Right ventricle myocardium superior (tissue), 1 donor: Measurements from ENCODE around the gene EED. TPM values are rescaled to one million over a fixed set of nuclear protein-coding genes. Genes with fewer than 3 reads are reported as not detected.

ENCODE experiments used
- ATAC-seq: fragments of 200-7000 bp; cut with Tn5 transposase; one replicate; pipeline ENCODE4 v1.9.1; 2020; ENCODE audit warnings: mild to moderate bottlenecking; ENCODE audit not compliant: poor library complexity
- DNase-seq: peaks from one replicate; pipeline ENCODE4 v3.0.0-alpha.2; 2020
- intact Hi-C: fragments of 100-400 bp; cut with DNase I; formaldehyde crosslinking; loops from one replicate; pipeline ENCODE4 v1.11.2; 2022
- total RNA-seq: library from RNA; stranded (reverse); fragmentation: NEBNext Ultra II Directional; extraction: Animal tissue kit (Norgen Biotek cat#: 25700); gene quantifications from one replicate; pipeline ENCODE4 v1.2.1, GENCODE V29; 2021
- donor health status: DM: no; HTN: yes; CAD: no; lungs with severe emphysema.

Gene EED
- total RNA-seq, 1 donor from 2014 or later = 13.2 TPM

GRCh38 chr11:86241956-86242535, 2.5 kb upstream of the EED start:
- intact Hi-C loops = loop anchor here (10.0 kb wide), 1 partner anchor 617 kb away; the partner anchor contains the start of genes DLG2 and TMEM126B
- no peak for ATAC-seq
- DNase-seq = no peak

- DNase-seq = no peak
- no peak for ATAC-seq
- intact Hi-C loops = loop anchor here (10.0 kb wide), 1 partner anchor 619 kb away; the partner anchor contains the start of genes DLG2 and TMEM126B
Measured at GRCh38 chr11:86243396-86243795, 1.2 kb upstream of the EED start.

GRCh38 chr11:86244063-86244521, 461 bp upstream of the EED start:
- intact Hi-C loops = loop anchor here (10.0 kb wide), 1 partner anchor 619 kb away; the partner anchor contains the start of genes DLG2 and TMEM126B
- DNase-seq (peak; percentile 90), ATAC-seq (peak; percentile 94)

GRCh38 chr11:86245369-86246292, 1.1 kb downstream of the EED start:
- DNase-seq (no peak), ATAC-seq (peak; percentile 10)
- intact Hi-C loops = loop anchor here (10.0 kb wide), 1 partner anchor 621 kb away; the partner anchor contains the start of genes DLG2 and TMEM126B

GRCh38 chr11:86246293-86246675, 1.7 kb downstream of the EED start:
- ATAC-seq = no peak
- intact Hi-C loops = loop anchor here (10.0 kb wide), 1 partner anchor 621 kb away; the partner anchor contains the start of genes DLG2 and TMEM126B

GRCh38 chr11:86247608-86248007, 3.1 kb downstream of the EED start:
- intact Hi-C loops = loop anchor here (10.0 kb wide), 1 partner anchor 623 kb away; the partner anchor contains the start of genes DLG2 and TMEM126B
- DNase-seq = no peak
- ATAC-seq = no peak

More at GRCh38 chr11:86246293-86246675, 1.7 kb downstream of the EED start:
- DNase-seq = no peak

GRCh38 chr11:86248609-86249008, 4.1 kb downstream of the EED start:
- intact Hi-C loops = loop anchor here (10.0 kb wide), 1 partner anchor 624 kb away; the partner anchor contains the start of genes DLG2 and TMEM126B
- no peak for DNase-seq
- no peak for ATAC-seq

- no peak for ATAC-seq
- intact Hi-C loops = loop anchor here (10.0 kb wide), 1 partner anchor 625 kb away; the partner anchor contains the start of genes DLG2 and TMEM126B
- no peak for DNase-seq
Measured at GRCh38 chr11:86249307-86250098, 5.0 kb downstream of the EED start.

- intact Hi-C loops = no loop called here
- ATAC-seq (no peak), DNase-seq (no peak)
Measured at GRCh38 chr11:86251345-86251744, 6.8 kb downstream of the EED start.

- intact Hi-C loops = no loop called here
- ATAC-seq (no peak), DNase-seq (no peak)
Measured at GRCh38 chr11:86255896-86256295, 11.3 kb downstream of the EED start.

- intact Hi-C loops = no loop called here
- DNase-seq (no peak), ATAC-seq (no peak)
Measured at GRCh38 chr11:86256608-86257007, 12.1 kb downstream of the EED start.

GRCh38 chr11:86257446-86257845, 12.9 kb downstream of the EED start:
- DNase-seq (no peak), ATAC-seq (no peak)
- intact Hi-C loops = no loop called here

GRCh38 chr11:86259730-86260129, 15.2 kb downstream of the EED start:
- no peak for ATAC-seq
- intact Hi-C loops = no loop called here
- DNase-seq = no peak

- intact Hi-C loops = no loop called here
- DNase-seq = no peak
- no peak for ATAC-seq
Measured at GRCh38 chr11:86261328-86261727, 16.8 kb downstream of the EED start.

- ATAC-seq = no peak
- intact Hi-C loops = no loop called here
Measured at GRCh38 chr11:86262387-86262786, 17.8 kb downstream of the EED start.

GRCh38 chr11:86264649-86265048, 20.1 kb downstream of the EED start:
- no peak for ATAC-seq
- intact Hi-C loops = no loop called here

More at GRCh38 chr11:86262387-86262786, 17.8 kb downstream of the EED start:
- DNase-seq = no peak

GRCh38 chr11:86265194-86265593, 20.6 kb downstream of the EED start:
- intact Hi-C loops = no loop called here
- ATAC-seq = no peak
- no peak for DNase-seq

More at GRCh38 chr11:86264649-86265048, 20.1 kb downstream of the EED start:
- no peak for DNase-seq

- intact Hi-C loops = no loop called here
- ATAC-seq (no peak), DNase-seq (no peak)
Measured at GRCh38 chr11:86269645-86270044, 25.1 kb downstream of the EED start.
